Activated CD8-positive, alpha-beta T cell treated with anti-CD3 and anti-CD28 coated beads, Interleukin-2, amount 10 ng/mL, durations not matched to agents 7 days and 5 days (primary cell): Measurements from ENCODE around the gene ARSI. TPM values are rescaled to one million over a fixed set of nuclear protein-coding genes. Genes with fewer than 3 reads are reported as not detected.

Source experiments
- ATAC-seq: fragments of 150-1000 bp; cut with Tn5 transposase; one replicate; pipeline ENCODE4 v1.10.0; 2021; ENCODE audit warnings: moderate library complexity
- CTCF ChIA-PET: fragments of 350-600 bp; sonication (Branson Sonifier 250); formaldehyde crosslinking; loops from one replicate; lab custom pipeline; 2021; ENCODE audit warnings: antibody characterized with exemption; lab: Charles Lee
- POLR2A ChIA-PET: fragments of 350-600 bp; sonication (Branson Sonifier 250); formaldehyde crosslinking; loops from one replicate; lab custom pipeline; 2021; ENCODE audit warnings: antibody characterized with exemption; lab: Charles Lee
- DNase-seq: peaks from one replicate; pipeline ENCODE4 v3.0.0-alpha.2; 2020
- H3K27ac Mint-ChIP-seq: one replicate; pipeline ENCODE4 v1.8.0; 2021; ENCODE audit warnings: mild to moderate bottlenecking, mixed read lengths
- H3K27me3 Mint-ChIP-seq: one replicate; pipeline ENCODE4 v1.8.0; 2021; ENCODE audit warnings: low read depth, mixed read lengths
- H3K36me3 Mint-ChIP-seq: one replicate; pipeline ENCODE4 v1.8.0; 2021; ENCODE audit warnings: low read depth, mixed read lengths
- H3K4me1 Mint-ChIP-seq: one replicate; pipeline ENCODE4 v1.8.0; 2021; ENCODE audit warnings: low read depth, mixed read lengths
- H3K4me3 Mint-ChIP-seq: one replicate; pipeline ENCODE4 v1.8.0; 2021; ENCODE audit warnings: mild to moderate bottlenecking, mixed read lengths
- H3K9me3 Mint-ChIP-seq: one replicate; pipeline ENCODE4 v1.8.0; 2022; ENCODE audit warnings: mixed read lengths; ENCODE audit not compliant: insufficient read depth
- total RNA-seq, 2 experiments: library from RNA; stranded (reverse); gene quantifications; one replicate each; pipeline ENCODE4 v1.2.3, GENCODE V29; 2021

ARSI gene
- total RNA-seq, 2 experiments from 2014 or later: not detected

GRCh38 chr5:150313921-150314716 is 11.4 kb upstream of the ARSI start:
- peaks cover 6% of the 10 kb centered on the region for H3K4me1 Mint-ChIP-seq
- peaks cover 12% of the 10 kb centered on the region for H3K27me3 Mint-ChIP-seq
- ChIA-PET POLR2A (no interaction called here), CTCF (no interaction called here)
- H3K9me3 Mint-ChIP-seq: no peaks in the 10 kb centered on the region
- H3K36me3 Mint-ChIP-seq: no peaks in the 10 kb centered on the region
- ATAC-seq: no peak
- H3K4me3 Mint-ChIP-seq: no peak overlapping the region
- DNase-seq: no peak
- H3K27ac Mint-ChIP-seq: no peak overlapping the region

DNA sequence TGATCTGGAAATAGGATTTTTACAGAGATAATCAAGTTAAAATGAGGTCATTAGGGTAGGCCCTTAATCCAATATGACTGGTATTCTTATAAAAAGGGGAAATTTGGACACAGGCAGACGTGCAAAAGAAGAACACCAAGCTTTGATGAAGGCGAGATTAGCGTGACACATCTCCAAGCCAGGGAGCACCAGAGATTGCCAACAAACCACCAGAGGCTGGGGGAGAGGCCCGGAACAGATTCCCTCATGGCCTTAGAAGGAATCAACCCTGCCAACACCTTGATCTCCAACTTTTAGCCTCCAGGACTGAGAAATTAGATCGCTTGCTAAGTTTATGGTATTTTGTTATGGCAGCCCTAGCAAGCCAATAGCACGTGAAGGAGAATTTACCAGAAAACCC is 10.8 kb upstream of the ARSI start:
- POLR2A ChIA-PET: no interaction called here
- H3K9me3 Mint-ChIP-seq: no peaks in the 10 kb centered on the region
- DNase-seq: no peak
- no peaks in the 10 kb centered on the region for H3K36me3 Mint-ChIP-seq
- ATAC-seq: no peak
- H3K27ac Mint-ChIP-seq: no peak overlapping the region
- peaks cover 6% of the 10 kb centered on the region for H3K4me1 Mint-ChIP-seq
- peaks cover 11% of the 10 kb centered on the region for H3K27me3 Mint-ChIP-seq
- CTCF ChIA-PET: no interaction called here
- no peak overlapping the region for H3K4me3 Mint-ChIP-seq

- Mint-ChIP-seq H3K4me3 (no peak overlapping the region), H3K4me1 (peaks cover 6% of the 10 kb centered on the region), H3K9me3 (no peaks in the 10 kb centered on the region), H3K36me3 (no peaks in the 10 kb centered on the region), H3K27ac (no peak overlapping the region), H3K27me3 (peaks cover 14% of the 10 kb centered on the region)
- DNase-seq (no peak), ATAC-seq (no peak)
- ChIA-PET POLR2A (no interaction called here), CTCF (no interaction called here)
Observed at GRCh38 chr5:150312518-150312917, 9.8 kb upstream of the ARSI start.

GRCh38 chr5:150311015-150311692 is 8.4 kb upstream of the ARSI start:
- ChIA-PET POLR2A (interaction anchor here (1.2 kb wide), 1 partner anchor 101 kb away, joined by 4 read pairs; the partner anchor contains the start of gene CD74), CTCF (interaction anchor here (1.3 kb wide), 1 partner anchor 10 kb away, joined by 4 read pairs; no protein-coding TSS in a partner anchor)
- no peak for ATAC-seq
- DNase-seq: no peak
- no peaks in the 10 kb centered on the region for H3K9me3 Mint-ChIP-seq
- no peak overlapping the region for H3K27ac Mint-ChIP-seq
- peaks cover 6% of the 10 kb centered on the region for H3K4me1 Mint-ChIP-seq
- H3K36me3 Mint-ChIP-seq: no peaks in the 10 kb centered on the region
- H3K4me3 Mint-ChIP-seq: no peak overlapping the region
- peaks cover 15% of the 10 kb centered on the region for H3K27me3 Mint-ChIP-seq

DNA sequence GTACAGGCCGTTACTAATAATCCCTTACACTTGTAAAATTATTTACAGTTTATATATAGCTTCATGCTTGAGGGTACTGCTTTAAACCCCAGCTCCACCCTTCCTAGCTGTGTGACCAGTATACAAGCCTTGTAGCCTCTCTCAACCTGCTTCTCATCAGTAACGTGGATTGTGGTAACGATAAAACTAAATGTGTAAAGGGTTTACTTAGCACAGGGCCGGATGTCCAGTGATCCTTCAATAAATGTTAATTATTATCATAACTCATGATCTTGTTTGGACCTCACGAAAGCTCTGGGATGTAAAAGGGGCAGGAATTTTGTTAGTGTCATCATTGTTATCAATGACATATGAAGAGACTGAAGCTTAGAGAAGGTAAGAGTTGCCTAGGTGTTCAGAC is 7.5 kb upstream of the ARSI start:
- no peak for DNase-seq
- no peak overlapping the region for H3K27ac Mint-ChIP-seq
- POLR2A ChIA-PET: interaction anchor here (1.2 kb wide), 1 partner anchor 102 kb away, joined by 4 read pairs; the partner anchor contains the start of gene CD74
- H3K4me1 Mint-ChIP-seq: peaks cover 6% of the 10 kb centered on the region
- CTCF ChIA-PET: interaction anchor here (0.7 to 1.3 kb wide), 2 partner anchors 11 to 235 kb away, joined by 3 to 4 read pairs; no protein-coding TSS in a partner anchor
- peaks cover 22% of the 10 kb centered on the region for H3K27me3 Mint-ChIP-seq
- H3K4me3 Mint-ChIP-seq: no peak overlapping the region
- H3K9me3 Mint-ChIP-seq: no peaks in the 10 kb centered on the region
- H3K36me3 Mint-ChIP-seq: no peaks in the 10 kb centered on the region
- ATAC-seq: no peak

DNA sequence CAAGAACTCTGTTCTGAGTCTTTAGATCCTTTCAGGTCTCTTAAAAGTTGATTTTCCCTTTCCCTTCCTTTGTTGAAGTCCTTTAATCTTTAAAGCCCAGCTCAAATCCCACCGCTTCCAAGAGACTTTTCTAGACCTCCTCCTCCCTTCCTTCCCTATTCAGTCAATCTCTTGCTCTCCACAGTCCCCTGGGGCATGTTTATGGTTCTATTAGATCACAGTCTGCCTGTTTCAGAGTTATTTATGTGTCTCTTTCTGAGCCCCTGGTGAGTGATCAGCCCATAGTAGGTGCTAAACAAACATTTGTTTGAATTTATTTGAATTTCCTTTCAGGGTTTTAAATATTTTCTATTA is 7.2 kb upstream of the ARSI start:
- no peaks in the 10 kb centered on the region for H3K9me3 Mint-ChIP-seq
- no peak overlapping the region for H3K27ac Mint-ChIP-seq
- DNase-seq (no peak), ATAC-seq (no peak)
- CTCF ChIA-PET: interaction anchor here (0.7 to 1.3 kb wide), 2 partner anchors 11 to 235 kb away, joined by 3 to 4 read pairs; no protein-coding TSS in a partner anchor
- POLR2A ChIA-PET: interaction anchor here (1.2 kb wide), 1 partner anchor 103 kb away, joined by 4 read pairs; the partner anchor contains the start of gene CD74
- peaks cover 6% of the 10 kb centered on the region for H3K4me1 Mint-ChIP-seq
- H3K36me3 Mint-ChIP-seq: no peaks in the 10 kb centered on the region
- peaks cover 22% of the 10 kb centered on the region for H3K27me3 Mint-ChIP-seq
- H3K4me3 Mint-ChIP-seq: no peak overlapping the region

DNA sequence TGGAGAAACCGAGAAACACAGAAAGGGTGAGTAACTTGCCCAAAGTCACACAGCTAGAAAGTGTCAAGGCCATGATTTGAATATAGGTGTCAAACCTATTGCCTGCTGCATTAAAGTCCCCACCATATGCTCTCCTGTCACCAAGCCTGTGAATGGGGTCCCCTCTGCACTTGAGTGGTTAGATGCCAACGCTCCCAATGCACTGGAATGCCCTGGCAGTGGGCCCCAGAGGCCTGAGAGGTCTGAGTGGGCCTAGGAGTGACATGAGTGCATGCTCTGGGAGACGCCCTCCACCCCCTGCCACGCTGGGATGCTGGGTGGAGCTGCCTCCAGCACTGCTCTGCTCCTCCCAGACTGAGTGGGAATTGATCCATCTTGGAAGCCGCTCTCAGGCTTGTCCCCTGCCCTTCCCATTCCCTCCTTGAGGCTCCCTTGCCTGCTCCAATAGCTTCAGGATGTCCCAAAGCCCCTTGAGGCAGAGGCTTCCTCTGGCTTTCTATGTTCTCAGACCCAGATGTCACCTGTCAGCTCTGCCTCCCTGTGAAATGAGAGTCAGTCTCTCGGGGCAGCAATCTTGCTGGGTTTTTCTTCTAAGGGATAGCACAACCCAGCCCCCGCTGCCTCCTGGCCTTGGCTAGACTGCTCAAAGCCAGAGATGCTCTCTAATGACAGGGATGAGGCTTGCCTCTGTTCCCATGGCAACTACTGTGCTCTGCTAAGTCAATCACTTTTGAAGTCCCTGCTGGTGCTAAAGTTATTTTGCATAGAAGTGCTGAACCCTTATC is 6.6 kb upstream of the ARSI start:
- Mint-ChIP-seq H3K4me3 (no peak overlapping the region), H3K27me3 (peaks cover 24% of the 10 kb centered on the region), H3K9me3 (no peaks in the 10 kb centered on the region), H3K4me1 (peaks cover 6% of the 10 kb centered on the region), H3K27ac (no peak overlapping the region), H3K36me3 (no peaks in the 10 kb centered on the region)
- ATAC-seq (no peak), DNase-seq (no peak)
- ChIA-PET CTCF (interaction anchor here (1.3 kb wide), 1 partner anchor 12 kb away, joined by 4 read pairs; no protein-coding TSS in a partner anchor), POLR2A (interaction anchor here (1.2 kb wide), 1 partner anchor 103 kb away, joined by 4 read pairs; the partner anchor contains the start of gene CD74)

DNA sequence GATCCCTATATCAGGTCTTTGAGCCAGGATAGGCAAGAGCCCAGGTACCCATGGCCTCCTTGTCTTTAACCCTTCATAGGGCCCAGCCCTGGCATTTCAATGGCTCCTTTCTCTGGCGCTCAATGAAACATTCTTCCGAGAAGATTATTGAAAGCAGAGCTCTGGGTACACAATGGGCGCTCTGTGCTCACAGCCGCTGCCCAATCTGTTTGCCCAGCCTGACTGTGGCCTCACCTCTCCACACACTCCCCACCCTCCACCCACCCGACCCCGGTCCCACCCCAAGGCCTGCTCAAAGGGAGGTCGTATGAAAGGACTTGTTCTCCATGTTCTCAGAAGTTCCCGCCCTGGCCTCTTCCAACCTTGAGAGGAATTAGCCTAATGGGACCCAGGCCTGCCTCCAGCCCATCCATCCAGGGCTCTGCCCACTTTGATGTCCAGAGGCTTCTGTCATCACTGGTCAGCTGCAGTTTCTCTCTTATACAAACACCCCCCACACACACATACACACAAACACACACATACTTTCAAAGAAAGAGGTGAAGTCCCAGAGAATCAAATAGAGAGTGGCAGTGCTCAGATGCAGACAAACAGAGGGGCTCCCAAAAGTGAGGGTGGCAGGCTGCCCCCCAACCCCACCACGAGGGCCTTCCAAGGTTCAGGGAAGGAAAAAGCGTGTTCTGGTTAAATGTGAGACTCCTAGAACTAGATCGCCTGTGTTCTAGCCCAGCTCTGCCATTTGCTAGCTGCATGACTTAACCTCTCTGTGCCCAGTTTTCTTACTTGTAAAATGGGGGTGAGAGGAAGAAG is 5.1 kb upstream of the ARSI start:
- H3K27ac Mint-ChIP-seq: no peak overlapping the region
- ATAC-seq (no peak), DNase-seq (no peak)
- ChIA-PET CTCF (interaction anchor here (0.6 to 0.8 kb wide), 3 partner anchors 8 to 279 kb away, joined by 3 read pairs; no protein-coding TSS in a partner anchor), POLR2A (no interaction called here)
- H3K4me3 Mint-ChIP-seq: no peak overlapping the region
- no peaks in the 10 kb centered on the region for H3K36me3 Mint-ChIP-seq
- peaks cover 37% of the 10 kb centered on the region for H3K27me3 Mint-ChIP-seq
- no peaks in the 10 kb centered on the region for H3K9me3 Mint-ChIP-seq
- no peaks in the 10 kb centered on the region for H3K4me1 Mint-ChIP-seq

- CTCF ChIA-PET: interaction anchor here (0.6 kb wide), 1 partner anchor 13 kb away, joined by 3 read pairs; no protein-coding TSS in a partner anchor
- no peaks in the 10 kb centered on the region for H3K36me3 Mint-ChIP-seq
- H3K27ac Mint-ChIP-seq: no peak overlapping the region
- no peaks in the 10 kb centered on the region for H3K9me3 Mint-ChIP-seq
- DNase-seq (no peak), ATAC-seq (no peak)
- H3K27me3 Mint-ChIP-seq: peaks cover 36% of the 10 kb centered on the region
- POLR2A ChIA-PET: no interaction called here
- no peak overlapping the region for H3K4me3 Mint-ChIP-seq
- no peaks in the 10 kb centered on the region for H3K4me1 Mint-ChIP-seq
Observed at GRCh38 chr5:150306775-150307174, 4.1 kb upstream of the ARSI start.

DNA sequence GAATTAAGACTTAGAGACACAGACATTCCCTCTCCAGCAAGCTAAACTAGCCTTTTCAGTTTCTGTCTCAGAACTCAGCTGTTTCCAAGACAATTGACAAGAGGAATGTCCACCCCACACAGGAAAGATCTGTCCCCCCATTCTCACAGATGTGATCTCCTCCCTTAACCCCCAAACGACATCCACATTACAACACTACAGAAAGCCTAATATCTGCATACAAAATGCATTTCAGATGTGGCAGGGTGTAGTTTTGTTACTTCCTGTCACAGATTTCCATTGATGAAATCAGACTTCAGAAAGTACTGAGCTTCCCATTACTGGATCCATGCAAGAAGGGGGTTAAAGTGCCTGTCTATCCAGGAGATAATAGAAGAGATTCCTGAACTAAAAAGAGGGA is 2.9 kb upstream of the ARSI start:
- no peak for DNase-seq
- Mint-ChIP-seq H3K4me3 (no peak overlapping the region), H3K4me1 (no peaks in the 10 kb centered on the region), H3K27me3 (peaks cover 42% of the 10 kb centered on the region), H3K9me3 (no peaks in the 10 kb centered on the region), H3K36me3 (no peaks in the 10 kb centered on the region), H3K27ac (no peak overlapping the region)
- POLR2A ChIA-PET: no interaction called here
- CTCF ChIA-PET: no interaction called here
- no peak for ATAC-seq

DNA sequence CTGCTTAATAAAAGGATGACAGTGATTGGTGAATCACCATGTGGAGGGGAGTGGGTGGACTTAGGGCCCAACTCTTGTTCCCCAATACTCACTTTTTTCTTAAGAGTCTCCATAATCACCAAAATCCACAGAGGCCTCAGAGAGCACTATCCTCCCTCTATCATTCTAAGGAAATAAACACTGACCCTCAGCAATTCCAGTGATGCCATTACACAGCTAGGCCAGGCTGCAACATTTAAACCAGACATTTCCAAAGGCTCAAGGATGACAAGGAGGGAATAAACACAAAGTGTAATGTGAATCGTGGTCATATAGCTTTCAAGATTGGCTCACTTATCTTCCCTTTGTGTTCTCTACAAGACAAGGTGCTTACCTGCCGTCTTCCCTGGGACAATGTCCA is 2.4 kb upstream of the ARSI start:
- Mint-ChIP-seq H3K4me3 (no peak overlapping the region), H3K9me3 (no peaks in the 10 kb centered on the region), H3K36me3 (no peaks in the 10 kb centered on the region), H3K27me3 (peaks cover 45% of the 10 kb centered on the region), H3K27ac (no peak overlapping the region), H3K4me1 (no peaks in the 10 kb centered on the region)
- CTCF ChIA-PET: no interaction called here
- no peak for ATAC-seq
- POLR2A ChIA-PET: no interaction called here
- no peak for DNase-seq
